GM19043 (cell line): ENCODE data around the gene GZF1.
"Not testable (repeated sequence)": the region's sequence is repeated elsewhere in the genome, so short reads cannot be mapped to it uniquely, and the experiment has no call there.

Experiments used
- ATAC-seq: cut with Tn5 transposase; IDR thresholded peaks from one replicate; pipeline ENCODE4 v1.9.1; 2021; ENCODE audit warnings: low read depth; ENCODE audit not compliant: unreplicated experiment

Gene GZF1

GRCh38 chr20:23344336-23344735 lies 17.6 kb upstream of the GZF1 start:
- no peak for ATAC-seq

GRCh38 chr20:23346002-23346401 lies 16.0 kb upstream of the GZF1 start:
- ATAC-seq, result no peak

GRCh38 chr20:23347791-23348190 lies 14.2 kb upstream of the GZF1 start:
- ATAC-seq, result no peak

GRCh38 chr20:23348510-23348909 lies 13.5 kb upstream of the GZF1 start:
- ATAC-seq, result not testable (repeated sequence)

- peak; percentile 37 for ATAC-seq
These were observed 12.4 kb upstream of the GZF1 start for GRCh38 chr20:23349338-23350195.

- ATAC-seq, result peak; percentile 82
These were observed 11.6 kb upstream of the GZF1 start, which contains the start of gene NXT1 for GRCh38 chr20:23350196-23350903. NXT1 (plus strand) TSS chr20:23350791; CDS start chr20:23354042, 3,251 bp downstream.

GRCh38 chr20:23350904-23351838 lies 10.8 kb upstream of the GZF1 start:
- ATAC-seq, result peak; percentile 15

GRCh38 chr20:23356203-23356602 lies 5.8 kb upstream of the GZF1 start:
- no peak for ATAC-seq

- ATAC-seq, result peak; percentile 66
These were observed 4.0 kb upstream of the GZF1 start for GRCh38 chr20:23357767-23358562.

- no peak for ATAC-seq
These were observed 3.4 kb upstream of the GZF1 start for GRCh38 chr20:23358563-23358906.

- no peak for ATAC-seq
These were observed 2.9 kb upstream of the GZF1 start for GRCh38 chr20:23358923-23359593.

GRCh38 chr20:23360531-23360930 lies 1.5 kb upstream of the GZF1 start:
- ATAC-seq, result no peak

GRCh38 chr20:23361119-23361475 lies 885 bp upstream of the GZF1 start:
- no peak for ATAC-seq

- ATAC-seq, result peak; percentile 6
These were observed 642 bp downstream of the GZF1 start for GRCh38 chr20:23362392-23363256.

GRCh38 chr20:23363257-23363649 lies 1.3 kb downstream of the GZF1 start:
- ATAC-seq, result no peak

- no peak for ATAC-seq
These were observed 3.6 kb downstream of the GZF1 start for GRCh38 chr20:23365390-23366165.

- no peak for ATAC-seq
These were observed 4.4 kb downstream of the GZF1 start for GRCh38 chr20:23366384-23366783.

GRCh38 chr20:23367770-23368169 lies 5.8 kb downstream of the GZF1 start:
- ATAC-seq, result no peak
